Measurements from ENCODE around the gene ANKRD33B. TPM values are rescaled to one million over a fixed set of nuclear protein-coding genes. Genes with fewer than 3 reads are reported as not detected.
"Not testable (repeated sequence)": the region's sequence is repeated elsewhere in the genome, so short reads cannot be mapped to it uniquely, and the experiment has no call there.

Gene ANKRD33B
- total RNA-seq, 1 donor from 2014 or later = 170 TPM

DNA sequence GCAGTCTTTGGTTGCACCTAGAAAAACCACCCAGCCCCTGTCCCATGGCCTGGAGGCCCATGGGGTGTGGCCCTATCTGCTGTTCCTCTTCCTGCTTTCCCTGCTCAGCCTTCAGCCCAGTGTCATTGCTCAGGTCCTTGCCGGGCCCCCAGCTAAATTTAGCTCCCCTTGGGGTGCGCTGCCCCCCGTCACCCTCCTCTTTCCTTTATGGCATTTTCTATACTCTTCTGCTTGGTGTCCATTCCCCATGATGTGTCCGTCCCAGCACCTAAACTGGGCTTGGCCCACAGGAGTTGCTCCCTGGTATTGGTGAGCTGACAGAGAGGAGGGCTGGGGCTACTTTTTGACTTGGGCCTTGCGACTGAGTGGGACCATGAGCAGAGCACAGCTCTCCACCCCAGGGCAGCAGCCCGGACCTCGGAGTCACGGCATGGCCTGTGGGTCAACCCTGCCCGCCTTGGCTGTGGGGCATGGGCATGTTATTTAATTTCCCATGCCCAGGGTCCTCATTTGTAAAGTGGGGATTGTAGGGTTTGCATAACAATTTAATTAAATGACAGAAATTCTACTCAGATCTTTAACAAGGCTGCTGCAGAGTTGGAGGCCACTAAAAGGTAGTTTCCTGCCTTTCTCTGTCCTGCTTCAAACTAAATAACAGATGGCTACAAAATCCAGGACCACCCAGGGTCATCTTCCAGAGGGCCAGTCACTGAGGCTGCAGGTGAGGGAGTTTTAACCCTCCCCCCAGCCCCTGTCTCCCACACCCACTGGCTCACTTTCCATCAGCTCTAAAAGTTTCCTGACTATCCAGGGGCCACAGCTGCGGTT lies 99.0 kb downstream of the ANKRD33B start:
- ChIA-PET POLR2A (no interaction called here), CTCF (no interaction called here)
- peak; percentile 9 for DNase-seq
- Mint-ChIP-seq H3K9me3 (peaks cover 4% of the 10 kb centered on the region), H3K4me3 (no peak overlapping the region), H3K27ac (no peak overlapping the region), H3K4me1 (peaks cover 3% of the 10 kb centered on the region), H3K36me3 (ENCODE audit: low read depth) (peaks cover 7% of the 10 kb centered on the region), H3K27me3 (no peaks in the 10 kb centered on the region)
- no peak for ATAC-seq (ENCODE audit: low read depth)
- TF ChIP-seq, protein P1, sequence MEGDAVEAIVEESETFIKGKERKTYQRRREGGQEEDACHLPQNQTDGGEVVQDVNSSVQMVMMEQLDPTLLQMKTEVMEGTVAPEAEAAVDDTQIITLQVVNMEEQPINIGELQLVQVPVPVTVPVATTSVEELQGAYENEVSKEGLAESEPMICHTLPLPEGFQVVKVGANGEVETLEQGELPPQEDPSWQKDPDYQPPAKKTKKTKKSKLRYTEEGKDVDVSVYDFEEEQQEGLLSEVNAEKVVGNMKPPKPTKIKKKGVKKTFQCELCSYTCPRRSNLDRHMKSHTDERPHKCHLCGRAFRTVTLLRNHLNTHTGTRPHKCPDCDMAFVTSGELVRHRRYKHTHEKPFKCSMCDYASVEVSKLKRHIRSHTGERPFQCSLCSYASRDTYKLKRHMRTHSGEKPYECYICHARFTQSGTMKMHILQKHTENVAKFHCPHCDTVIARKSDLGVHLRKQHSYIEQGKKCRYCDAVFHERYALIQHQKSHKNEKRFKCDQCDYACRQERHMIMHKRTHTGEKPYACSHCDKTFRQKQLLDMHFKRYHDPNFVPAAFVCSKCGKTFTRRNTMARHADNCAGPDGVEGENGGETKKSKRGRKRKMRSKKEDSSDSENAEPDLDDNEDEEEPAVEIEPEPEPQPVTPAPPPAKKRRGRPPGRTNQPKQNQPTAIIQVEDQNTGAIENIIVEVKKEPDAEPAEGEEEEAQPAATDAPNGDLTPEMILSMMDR (IDR thresholded peaks at IDR 0.05) = no peak
- intact Hi-C loops (cut with micrococcal nuclease) = no loop called here

DNA sequence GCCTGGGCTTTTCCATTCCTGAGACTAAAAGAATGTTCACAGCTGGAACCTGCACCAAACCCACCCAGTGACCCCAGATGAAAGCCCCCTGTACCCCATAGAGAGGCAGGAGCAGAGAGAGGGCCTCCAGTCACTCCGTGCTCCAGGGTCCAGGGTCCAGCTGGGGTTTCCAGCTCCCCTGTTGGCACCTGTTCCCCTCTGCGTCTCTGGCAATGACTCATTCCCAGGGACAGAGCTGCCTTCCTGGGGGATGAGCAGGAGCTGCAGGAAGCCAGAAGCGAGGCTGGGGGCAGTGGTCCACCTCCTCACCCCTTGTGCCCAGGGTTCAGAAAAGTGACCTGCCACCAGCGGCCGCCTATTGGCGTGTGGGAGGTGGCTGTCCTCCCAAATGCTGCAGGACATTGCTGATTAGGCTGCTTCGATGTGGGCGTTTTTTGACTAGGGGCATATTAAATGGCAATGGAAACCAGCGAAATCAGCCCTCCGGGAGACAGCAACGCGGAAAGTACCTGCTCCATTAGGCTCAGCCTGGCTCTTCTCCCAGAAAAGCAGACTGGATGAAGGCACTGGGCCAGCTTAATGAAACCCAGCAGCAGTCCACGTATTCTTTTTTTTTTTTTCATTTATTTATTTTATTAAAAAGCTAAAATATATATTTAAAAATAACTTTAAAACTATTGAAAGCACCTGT lies 99.8 kb downstream of the ANKRD33B start:
- Mint-ChIP-seq H3K9me3 (peaks cover under 1% of the 10 kb centered on the region), H3K4me3 (no peak overlapping the region), H3K4me1 (peaks cover 3% of the 10 kb centered on the region), H3K27ac (no peak overlapping the region), H3K36me3 (ENCODE audit: low read depth) (no peaks in the 10 kb centered on the region), H3K27me3 (no peaks in the 10 kb centered on the region)
- no peak for DNase-seq
- POLR2A ChIA-PET = interaction anchor here (0.6 kb wide), 1 partner anchor 102 kb away, joined by 3 read pairs; no protein-coding TSS in a partner anchor
- TF ChIP-seq, protein P1 (IDR thresholded peaks at IDR 0.05) = no peak
- ATAC-seq (ENCODE audit: low read depth) = no peak
- intact Hi-C loops (cut with micrococcal nuclease) = no loop called here
- CTCF ChIA-PET = no interaction called here

DNA sequence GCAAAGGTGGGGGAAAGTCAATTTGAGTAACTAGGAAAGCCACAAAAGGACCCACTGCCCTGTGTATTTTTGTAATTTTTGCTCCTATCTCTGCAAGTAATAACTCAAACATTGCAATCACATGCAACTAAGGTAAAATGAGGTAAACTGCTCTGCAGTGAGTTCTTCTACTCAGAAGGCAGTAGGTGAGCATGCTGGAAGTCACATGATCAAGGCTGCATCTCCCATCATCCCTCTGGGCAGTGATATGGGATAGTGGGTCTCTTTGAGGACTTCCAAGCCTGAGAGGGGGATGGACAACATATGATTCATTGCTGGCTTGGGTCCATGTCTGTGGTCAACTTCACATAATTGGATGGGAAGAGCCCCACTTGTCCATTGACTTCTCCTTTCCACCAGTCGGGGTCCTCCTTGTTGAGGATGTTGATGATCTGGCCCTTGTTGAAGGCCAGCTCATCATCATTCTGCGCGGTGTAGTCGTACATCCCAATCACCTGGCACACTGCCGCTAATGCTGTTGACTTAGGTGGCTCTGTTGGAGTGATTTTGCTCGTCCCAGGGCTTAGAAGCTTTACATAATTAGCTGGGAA lies 100.4 kb downstream of the ANKRD33B start:
- H3K27me3 Mint-ChIP-seq; intact Hi-C loops (cut with micrococcal nuclease); H3K36me3 Mint-ChIP-seq (ENCODE audit: low read depth); ATAC-seq (ENCODE audit: low read depth); H3K4me1 Mint-ChIP-seq; H3K4me3 Mint-ChIP-seq; CTCF ChIA-PET; DNase-seq; H3K27ac Mint-ChIP-seq; H3K9me3 Mint-ChIP-seq: not testable (repeated sequence)
- POLR2A ChIA-PET = interaction anchor here (0.6 kb wide), 1 partner anchor 103 kb away, joined by 3 read pairs; no protein-coding TSS in a partner anchor

DNA sequence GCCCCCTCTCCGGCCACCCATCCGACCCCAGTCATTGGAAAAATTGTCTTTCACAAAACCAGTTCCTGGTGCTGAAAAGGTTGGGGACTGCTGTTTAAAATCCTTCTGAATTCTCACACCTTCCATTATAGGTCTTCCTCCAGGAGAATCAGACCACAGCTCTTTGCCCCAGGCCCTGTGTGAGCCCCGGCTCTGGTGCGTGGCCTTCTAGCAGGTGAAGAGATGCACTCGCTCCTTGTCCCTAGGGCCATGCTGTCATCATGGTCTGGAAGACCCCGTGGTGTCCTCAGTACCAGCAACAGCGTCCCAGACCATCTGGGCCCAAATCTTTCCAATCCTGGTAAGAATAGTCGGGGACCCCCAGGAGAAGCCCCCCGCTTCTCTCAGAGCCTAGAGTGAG lies 101.9 kb downstream of the ANKRD33B start:
- TF ChIP-seq, protein P1 (IDR thresholded peaks at IDR 0.05) = no peak
- Mint-ChIP-seq H3K36me3 (ENCODE audit: low read depth) (no peaks in the 10 kb centered on the region), H3K27ac (no peak overlapping the region), H3K27me3 (no peaks in the 10 kb centered on the region), H3K4me1 (peaks cover 3% of the 10 kb centered on the region), H3K9me3 (no peaks in the 10 kb centered on the region), H3K4me3 (no peak overlapping the region)
- ATAC-seq (ENCODE audit: low read depth) = no peak
- intact Hi-C loops (cut with micrococcal nuclease) = no loop called here
- CTCF ChIA-PET = no interaction called here
- DNase-seq = no peak
- POLR2A ChIA-PET = no interaction called here

DNA sequence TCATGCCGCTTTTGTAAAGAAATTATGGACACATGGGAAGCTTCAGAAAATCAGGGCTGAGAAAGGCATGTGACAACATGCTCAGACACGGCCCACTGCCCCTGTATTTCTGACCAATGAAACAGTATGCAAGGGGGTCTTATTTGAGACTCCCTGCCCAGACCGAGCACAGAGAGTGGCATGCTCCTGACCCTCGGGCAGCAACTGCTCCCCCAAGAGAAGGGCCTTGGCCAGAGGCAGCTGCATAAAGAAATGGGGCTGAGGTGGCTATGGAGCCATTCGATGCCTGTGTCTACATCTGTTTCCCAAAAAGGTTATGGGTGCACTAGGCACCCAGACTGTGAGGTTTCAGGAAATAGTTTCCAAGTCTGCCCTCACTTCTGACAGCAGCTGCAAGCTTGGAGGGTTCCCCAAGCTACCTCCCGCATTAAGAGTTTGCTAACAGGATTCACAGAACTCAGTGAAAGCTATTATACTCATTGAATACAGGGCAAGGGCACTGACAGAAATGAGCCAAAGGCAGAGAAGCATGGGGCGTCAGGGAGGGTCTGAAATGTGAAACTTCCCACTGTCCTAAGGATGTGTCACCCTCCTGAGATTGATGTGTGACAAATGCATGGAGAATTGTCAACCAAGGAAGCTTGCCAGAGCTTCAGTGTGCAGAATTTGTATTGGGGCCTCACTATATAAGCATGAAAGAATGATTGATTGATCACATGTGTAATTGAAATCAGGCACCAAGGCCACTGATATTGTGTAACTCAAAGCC lies 102.8 kb downstream of the ANKRD33B start:
- Mint-ChIP-seq H3K27ac (no peak overlapping the region), H3K36me3 (ENCODE audit: low read depth) (no peaks in the 10 kb centered on the region), H3K27me3 (no peaks in the 10 kb centered on the region), H3K4me3 (no peak overlapping the region), H3K4me1 (peaks cover 3% of the 10 kb centered on the region), H3K9me3 (no peaks in the 10 kb centered on the region)
- CTCF ChIA-PET = interaction anchor here (1.3 kb wide), 1 partner anchor 23 kb away, joined by 3 read pairs; no protein-coding TSS in a partner anchor
- DNase-seq (no peak), ATAC-seq (ENCODE audit: low read depth) (no peak)
- intact Hi-C loops (cut with micrococcal nuclease) = no loop called here
- TF ChIP-seq, protein P1 (IDR thresholded peaks at IDR 0.05) = no peak
- POLR2A ChIA-PET = interaction anchor here (0.5 kb wide), 1 partner anchor 8 kb away, joined by 3 read pairs; no protein-coding TSS in a partner anchor

All from activated B cell treated with CpG ODN at 0.5 μM for 24 hours (primary cell).